A673 (cell line): ENCODE results near the gene ZFPL1. TPM values are rescaled to one million over a fixed set of nuclear protein-coding genes. Genes with fewer than 3 reads are reported as not detected.

Experiments used
- BruUV-seq: library from RNA; stranded (reverse); fragments of 400-500 nt; replicated peaks from 2 replicates; lab custom pipeline; 2021; lab: Mats Ljungman, UMichigan
- CTCF ChIA-PET: fragments of 300-600 bp; sonication (Branson Sonifier 250); formaldehyde crosslinking; loops from one replicate; lab custom pipeline; 2022; ENCODE audit warnings: antibody characterized with exemption; lab: Charles Lee
- POLR2A ChIA-PET: fragments of 300-600 bp; sonication (Branson Sonifier 250); formaldehyde crosslinking; loops from one replicate; lab custom pipeline; 2022; ENCODE audit warnings: antibody characterized with exemption; ENCODE audit not compliant: low non-redundant PET; lab: Charles Lee
- DNase-seq: peaks from one replicate; pipeline ENCODE4 v3.0.0-alpha.2; 2015; ENCODE audit warnings: low spot score
- H3K27ac ChIP-seq: fragments of 200-600 bp; sonication (generic); 2 replicates; pipeline ENCODE4 v1.5.1; 2016; ENCODE audit warnings: mixed run types, low read depth, mild to moderate bottlenecking, mixed read lengths, antibody characterized with exemption, low read length; ENCODE audit not compliant: poor library complexity, severe bottlenecking
- H3K27me3 ChIP-seq: fragments of 200-600 bp; sonication (generic); replicated peaks from 2 replicates; pipeline ENCODE4 v1.6.1; 2017; ENCODE audit warnings: mixed run types, low read depth, mild to moderate bottlenecking, mixed read lengths, antibody characterized with exemption, low read length; ENCODE audit not compliant: insufficient read depth, poor library complexity
- H3K36me3 ChIP-seq: fragments of 200-600 bp; sonication (generic); 2 replicates; pipeline ENCODE4 v1.6.1; 2016; ENCODE audit warnings: mixed run types, mild to moderate bottlenecking, mixed read lengths, antibody characterized with exemption, low read length; ENCODE audit not compliant: insufficient read depth, poor library complexity, severe bottlenecking
- H3K4me1 ChIP-seq: fragments of 200-600 bp; sonication (generic); 2 replicates; pipeline ENCODE4 v1.6.1; 2017; ENCODE audit warnings: mixed run types, mild to moderate bottlenecking, mixed read lengths, antibody characterized with exemption, low read length; ENCODE audit not compliant: insufficient read depth, poor library complexity, severe bottlenecking
- H3K4me3 ChIP-seq: fragments of 200-600 bp; sonication (generic); 2 replicates; pipeline ENCODE4 v1.5.1; 2016; ENCODE audit warnings: low read depth, mixed run types, mild to moderate bottlenecking, mixed read lengths, low read length; ENCODE audit not compliant: poor library complexity, severe bottlenecking
- H3K9me3 ChIP-seq: fragments of 200-600 bp; sonication (generic); 2 replicates; pipeline ENCODE4 v1.6.1; 2016; ENCODE audit warnings: mixed run types, low read depth, mild to moderate bottlenecking, mixed read lengths, antibody characterized with exemption, low read length; ENCODE audit not compliant: poor library complexity, severe bottlenecking
- CTCF ChIP-seq: fragments of 300-800, 200-600 bp; sonication (generic); conservative IDR thresholded peaks from 2 replicates; pipeline ENCODE4 v1.5.1; 2017; ENCODE audit warnings: low read depth, mild to moderate bottlenecking, antibody characterized with exemption, low read length, moderate library complexity, mixed read lengths
- EZH2 ChIP-seq: fragments of 200-600 bp; sonication (generic); IDR thresholded peaks from 2 replicates; pipeline ENCODE4 v1.6.1; 2017; ENCODE audit warnings: borderline replicate concordance, low read depth, mild to moderate bottlenecking, mixed read lengths, antibody characterized with exemption, low read length; ENCODE audit not compliant: poor library complexity, severe bottlenecking
- intact Hi-C: fragments of 100-400 bp; cut with micrococcal nuclease; formaldehyde crosslinking; loops from one replicate; pipeline ENCODE4 v1.10.0; 2022; ENCODE audit not compliant: unreplicated experiment
- total RNA-seq: library from RNA; stranded (reverse); gene quantifications from 2 replicates; pipeline ENCODE4 v1.2.3, GENCODE V29; 2021

ZFPL1 gene
- total RNA-seq, 1 experiment from 2014 or later = 46.6 TPM

GRCh38 chr11:65113839-65114238 lies 29.8 kb downstream of the ZFPL1 start:
- intact Hi-C loops = loop anchor here (10.0 kb wide), 1 partner anchor 329 kb away; no protein-coding TSS in a partner anchor
- ChIA-PET CTCF (interaction anchor here (0.7 kb wide), 1 partner anchor 28 kb away, joined by 3 read pairs; no protein-coding TSS in a partner anchor), POLR2A (no interaction called here)
- Histone ChIP-seq H3K4me3 (no peak overlapping the region), H3K36me3 (peaks cover 16% of the 10 kb centered on the region), H3K4me1 (peaks cover 27% of the 10 kb centered on the region), H3K27me3 (no peaks in the 10 kb centered on the region), H3K27ac (no peak overlapping the region), H3K9me3 (no peaks in the 10 kb centered on the region)
- BruUV-seq = TSS peak; percentile 33
- no peak for TF ChIP-seq EZH2
- TF ChIP-seq CTCF = no peak
- no peak for DNase-seq

GRCh38 chr11:65114538-65115171 lies 30.6 kb downstream of the ZFPL1 start:
- no peak for DNase-seq
- H3K4me1 ChIP-seq = peaks cover 27% of the 10 kb centered on the region
- ChIA-PET CTCF (no interaction called here), POLR2A (no interaction called here)
- no TSS peak for BruUV-seq
- TF ChIP-seq EZH2 (no peak), CTCF (no peak)
- H3K27me3 ChIP-seq = no peaks in the 10 kb centered on the region
- H3K27ac ChIP-seq = no peak overlapping the region
- H3K4me3 ChIP-seq = no peak overlapping the region
- H3K9me3 ChIP-seq = no peaks in the 10 kb centered on the region
- H3K36me3 ChIP-seq = peaks cover 23% of the 10 kb centered on the region
- intact Hi-C loops = loop anchor here (5.0 to 10.0 kb wide), 3 partner anchors 87 to 330 kb away; partner anchors contain the start of gene SNX15

- ChIA-PET CTCF (no interaction called here), POLR2A (no interaction called here)
- intact Hi-C loops = loop anchor here (5.0 to 10.0 kb wide), 3 partner anchors 88 to 331 kb away; partner anchors contain the start of gene SNX15
- no TSS peak for BruUV-seq
- H3K4me1 ChIP-seq = peaks cover 25% of the 10 kb centered on the region
- no peaks in the 10 kb centered on the region for H3K9me3 ChIP-seq
- H3K27ac ChIP-seq = no peak overlapping the region
- H3K27me3 ChIP-seq = no peaks in the 10 kb centered on the region
- H3K36me3 ChIP-seq = peaks cover 31% of the 10 kb centered on the region
- DNase-seq = no peak
- no peak for TF ChIP-seq CTCF
- TF ChIP-seq EZH2 = no peak
- H3K4me3 ChIP-seq = peak overlapping the region; percentile 95
These were observed 31.5 kb downstream of the ZFPL1 start for GRCh38 chr11:65115361-65116082.
